T-helper 1 cell treated with Interleukin-12 subunit alpha and Interleukin-12 subunit beta and Interleukin-4 antibody, amounts not matched to agents 30 μg/mL and 1 μg/mL, for 36 hours (primary cell): ENCODE data around the gene LNX2.

Experiments used
- H3K27ac Mint-ChIP-seq: one replicate; pipeline ENCODE4 v1.8.0; 2021; ENCODE audit warnings: mild to moderate bottlenecking, mixed read lengths
- H3K27me3 Mint-ChIP-seq: one replicate; pipeline ENCODE4 v1.8.0; 2021; ENCODE audit warnings: low read depth, mixed read lengths
- H3K36me3 Mint-ChIP-seq: one replicate; pipeline ENCODE4 v1.8.0; 2021; ENCODE audit warnings: low read depth, mixed read lengths
- H3K4me1 Mint-ChIP-seq: one replicate; pipeline ENCODE4 v1.8.0; 2021; ENCODE audit warnings: low read depth, mixed read lengths
- H3K4me3 Mint-ChIP-seq: one replicate; pipeline ENCODE4 v1.8.0; 2021; ENCODE audit warnings: mild to moderate bottlenecking, moderate library complexity, mixed read lengths
- H3K9me3 Mint-ChIP-seq: one replicate; pipeline ENCODE4 v1.8.0; 2021; ENCODE audit warnings: mixed read lengths

LNX2 gene

GRCh38 chr13:27620377-27621115 lies at the start of gene LNX2:
Gene LNX2, minus strand, starts transcription at chr13:27620529. Its CDS starts 38,826 bp downstream, at chr13:27581703.
- no peaks in the 10 kb centered on the region for H3K9me3 Mint-ChIP-seq
- H3K27ac Mint-ChIP-seq = peak within 1 kb of the TSS; percentile 86
- H3K4me3 Mint-ChIP-seq = peak within 1 kb of the TSS; percentile 90
- no peaks in the 10 kb centered on the region for H3K27me3 Mint-ChIP-seq
- H3K4me1 Mint-ChIP-seq = peaks cover 41% of the 10 kb centered on the region
- H3K36me3 Mint-ChIP-seq = peaks cover 25% of the 10 kb centered on the region

GRCh38 chr13:27667946-27668345 lies 47.6 kb upstream of the LNX2 start:
- Mint-ChIP-seq H3K27me3 (no peaks in the 10 kb centered on the region), H3K4me1 (peaks cover 2% of the 10 kb centered on the region), H3K27ac (no peak overlapping the region), H3K9me3 (no peaks in the 10 kb centered on the region), H3K4me3 (no peak overlapping the region), H3K36me3 (peaks cover 10% of the 10 kb centered on the region)

- Mint-ChIP-seq H3K4me3 (no peak overlapping the region), H3K36me3 (peaks cover 10% of the 10 kb centered on the region), H3K27ac (no peak overlapping the region), H3K4me1 (peaks cover 2% of the 10 kb centered on the region), H3K9me3 (no peaks in the 10 kb centered on the region), H3K27me3 (no peaks in the 10 kb centered on the region)
These were observed 46.6 kb upstream of the LNX2 start for GRCh38 chr13:27666951-27667350.

GRCh38 chr13:27665761-27666160 lies 45.4 kb upstream of the LNX2 start:
- Mint-ChIP-seq H3K27me3 (no peaks in the 10 kb centered on the region), H3K9me3 (no peaks in the 10 kb centered on the region), H3K27ac (no peak overlapping the region), H3K4me1 (peaks cover 2% of the 10 kb centered on the region), H3K4me3 (no peak overlapping the region), H3K36me3 (peaks cover 10% of the 10 kb centered on the region)

GRCh38 chr13:27665333-27665732 lies 45.0 kb upstream of the LNX2 start:
- Mint-ChIP-seq H3K36me3 (peaks cover 13% of the 10 kb centered on the region), H3K4me3 (no peak overlapping the region), H3K9me3 (no peaks in the 10 kb centered on the region), H3K4me1 (peaks cover 2% of the 10 kb centered on the region), H3K27me3 (no peaks in the 10 kb centered on the region), H3K27ac (no peak overlapping the region)

- Mint-ChIP-seq H3K27ac (no peak overlapping the region), H3K27me3 (no peaks in the 10 kb centered on the region), H3K4me3 (no peak overlapping the region), H3K4me1 (peaks cover 2% of the 10 kb centered on the region), H3K36me3 (peaks cover 13% of the 10 kb centered on the region), H3K9me3 (no peaks in the 10 kb centered on the region)
These were observed 43.6 kb upstream of the LNX2 start for GRCh38 chr13:27663947-27664346.

- Mint-ChIP-seq H3K9me3 (no peaks in the 10 kb centered on the region), H3K36me3 (peaks cover 13% of the 10 kb centered on the region), H3K4me3 (no peak overlapping the region), H3K27ac (no peak overlapping the region), H3K27me3 (no peaks in the 10 kb centered on the region), H3K4me1 (peaks cover 2% of the 10 kb centered on the region)
These were observed 42.6 kb upstream of the LNX2 start for GRCh38 chr13:27662738-27663470.

- no peaks in the 10 kb centered on the region for H3K9me3 Mint-ChIP-seq
- no peak overlapping the region for H3K27ac Mint-ChIP-seq
- peaks cover 8% of the 10 kb centered on the region for H3K36me3 Mint-ChIP-seq
- no peaks in the 10 kb centered on the region for H3K27me3 Mint-ChIP-seq
- H3K4me1 Mint-ChIP-seq = no peaks in the 10 kb centered on the region
- no peak overlapping the region for H3K4me3 Mint-ChIP-seq
These were observed 40.7 kb upstream of the LNX2 start for GRCh38 chr13:27661017-27661416.

GRCh38 chr13:27660511-27660910 lies 40.2 kb upstream of the LNX2 start:
- no peak overlapping the region for H3K4me3 Mint-ChIP-seq
- no peak overlapping the region for H3K27ac Mint-ChIP-seq
- no peaks in the 10 kb centered on the region for H3K9me3 Mint-ChIP-seq
- H3K4me1 Mint-ChIP-seq = peaks cover 2% of the 10 kb centered on the region
- no peaks in the 10 kb centered on the region for H3K27me3 Mint-ChIP-seq
- H3K36me3 Mint-ChIP-seq = peaks cover 9% of the 10 kb centered on the region

GRCh38 chr13:27659145-27659865 lies 39.0 kb upstream of the LNX2 start:
- peaks cover 6% of the 10 kb centered on the region for H3K36me3 Mint-ChIP-seq
- no peak overlapping the region for H3K27ac Mint-ChIP-seq
- no peak overlapping the region for H3K4me3 Mint-ChIP-seq
- peaks cover 2% of the 10 kb centered on the region for H3K4me1 Mint-ChIP-seq
- no peaks in the 10 kb centered on the region for H3K27me3 Mint-ChIP-seq
- H3K9me3 Mint-ChIP-seq = no peaks in the 10 kb centered on the region

- H3K27me3 Mint-ChIP-seq = no peaks in the 10 kb centered on the region
- no peak overlapping the region for H3K27ac Mint-ChIP-seq
- no peaks in the 10 kb centered on the region for H3K9me3 Mint-ChIP-seq
- peaks cover 6% of the 10 kb centered on the region for H3K36me3 Mint-ChIP-seq
- no peak overlapping the region for H3K4me3 Mint-ChIP-seq
- peaks cover 2% of the 10 kb centered on the region for H3K4me1 Mint-ChIP-seq
These were observed 38.2 kb upstream of the LNX2 start for GRCh38 chr13:27658546-27658945.

GRCh38 chr13:27657724-27658123 lies 37.4 kb upstream of the LNX2 start:
- Mint-ChIP-seq H3K36me3 (peaks cover 9% of the 10 kb centered on the region), H3K27ac (no peak overlapping the region), H3K4me1 (peaks cover 2% of the 10 kb centered on the region), H3K27me3 (no peaks in the 10 kb centered on the region), H3K9me3 (no peaks in the 10 kb centered on the region), H3K4me3 (no peak overlapping the region)

- peaks cover 27% of the 10 kb centered on the region for H3K36me3 Mint-ChIP-seq
- H3K27ac Mint-ChIP-seq = no peak overlapping the region
- H3K4me1 Mint-ChIP-seq = peaks cover 2% of the 10 kb centered on the region
- H3K4me3 Mint-ChIP-seq = no peak overlapping the region
- H3K9me3 Mint-ChIP-seq = peaks cover 13% of the 10 kb centered on the region
- H3K27me3 Mint-ChIP-seq = no peaks in the 10 kb centered on the region
These were observed 34.5 kb upstream of the LNX2 start for GRCh38 chr13:27654816-27655215.

- Mint-ChIP-seq H3K9me3 (peaks cover 19% of the 10 kb centered on the region), H3K36me3 (peaks cover 34% of the 10 kb centered on the region), H3K4me3 (no peak overlapping the region), H3K27ac (no peak overlapping the region), H3K4me1 (peaks cover 2% of the 10 kb centered on the region), H3K27me3 (no peaks in the 10 kb centered on the region)
These were observed 33.7 kb upstream of the LNX2 start for GRCh38 chr13:27654059-27654458.

- H3K4me1 Mint-ChIP-seq = no peaks in the 10 kb centered on the region
- H3K4me3 Mint-ChIP-seq = no peak overlapping the region
- H3K36me3 Mint-ChIP-seq = peaks cover 54% of the 10 kb centered on the region
These were observed 30.0 kb upstream of the LNX2 start for GRCh38 chr13:27650312-27650711.

More at GRCh38 chr13:27650312-27650711, 30.0 kb upstream of the LNX2 start:
- Mint-ChIP-seq H3K27ac (no peak overlapping the region), H3K9me3 (peaks cover 23% of the 10 kb centered on the region), H3K27me3 (no peaks in the 10 kb centered on the region)
